GM23338 (cell line): ENCODE measurements around the gene AIG1. TPM values are rescaled to one million over a fixed set of nuclear protein-coding genes. Genes with fewer than 3 reads are reported as not detected.

Experiments used
- ATAC-seq: fragments of 200-7000 bp; cut with Tn5 transposase; 3 replicates; pipeline ENCODE4 v1.9.1; 2020
- DNase-seq: peaks from one replicate; pipeline ENCODE4 v3.0.0-alpha.2; 2015; ENCODE audit warnings: low spot score
- H2AFZ ChIP-seq: fragments of 200-600 bp; sonication (generic); 2 replicates; pipeline ENCODE4 v1.8.0; 2016; ENCODE audit warnings: antibody characterized with exemption, mild to moderate bottlenecking, moderate library complexity
- H3F3A ChIP-seq: fragments of 200-600 bp; sonication (generic); replicated peaks from 2 replicates; pipeline ENCODE4 v1.8.0; 2017; ENCODE audit warnings: antibody characterized with exemption, mixed run types, low read depth
- H3K27ac ChIP-seq: fragments of 200-600 bp; sonication (generic); 2 replicates; pipeline ENCODE4 v1.6.1; 2016; ENCODE audit warnings: low read depth
- H3K27me3 ChIP-seq: fragments of 200-600 bp; sonication (generic); 2 replicates; pipeline ENCODE4 v1.8.0; 2016; ENCODE audit warnings: mild to moderate bottlenecking, mixed run types, moderate library complexity; ENCODE audit not compliant: insufficient read depth
- H3K36me3 ChIP-seq: fragments of 200-600 bp; sonication (generic); 2 replicates; pipeline ENCODE4 v1.8.0; 2016; ENCODE audit warnings: mild to moderate bottlenecking; ENCODE audit not compliant: insufficient read depth
- H3K4me1 ChIP-seq: fragments of 200-600 bp; sonication (generic); 2 replicates; pipeline ENCODE4 v1.8.0; 2016; ENCODE audit warnings: mild to moderate bottlenecking, moderate library complexity; ENCODE audit not compliant: insufficient read depth
- H3K4me2 ChIP-seq: fragments of 200-600 bp; sonication (generic); 2 replicates; pipeline ENCODE4 v1.7.1; 2017; ENCODE audit warnings: mixed run types
- H3K4me3 ChIP-seq: fragments of 200-600 bp; sonication (generic); 2 replicates; pipeline ENCODE4 v1.6.1; 2016; ENCODE audit warnings: mixed run types
- H3K79me2 ChIP-seq: fragments of 200-600 bp; sonication (generic); replicated peaks from 2 replicates; pipeline ENCODE4 v1.8.0; 2017; ENCODE audit warnings: mild to moderate bottlenecking; ENCODE audit not compliant: insufficient read depth
- H3K9me2 ChIP-seq: fragments of 200-600 bp; sonication (generic); 2 replicates; pipeline ENCODE4 v1.8.0; 2017; ENCODE audit not compliant: insufficient read depth
- H4K20me1 ChIP-seq: fragments of 200-600 bp; sonication (generic); replicated peaks from 2 replicates; pipeline ENCODE4 v1.8.0; 2017; ENCODE audit warnings: mild to moderate bottlenecking; ENCODE audit not compliant: insufficient read depth
- H3K27ac Mint-ChIP-seq: 2 replicates; pipeline ENCODE4 v1.8.0; 2020; ENCODE audit warnings: inconsistent platforms, mild to moderate bottlenecking, moderate library complexity, mixed read lengths
- H3K27me3 Mint-ChIP-seq: 3 replicates; pipeline ENCODE4 v1.8.0; 2022; ENCODE audit warnings: low read depth, mild to moderate bottlenecking, moderate library complexity, mixed read lengths, inconsistent platforms; ENCODE audit not compliant: insufficient read depth, poor library complexity
- H3K36me3 Mint-ChIP-seq: 3 replicates; pipeline ENCODE4 v1.8.0; 2021; ENCODE audit warnings: low read depth, mild to moderate bottlenecking, inconsistent platforms, moderate library complexity, mixed read lengths
- H3K4me1 Mint-ChIP-seq: 3 replicates; pipeline ENCODE4 v1.8.0; 2020; ENCODE audit warnings: mild to moderate bottlenecking, inconsistent platforms, mixed read lengths
- H3K4me3 Mint-ChIP-seq: 3 replicates; pipeline ENCODE4 v1.8.0; 2021; ENCODE audit warnings: moderate library complexity, mild to moderate bottlenecking, inconsistent platforms, mixed read lengths
- H3K9me3 Mint-ChIP-seq: 3 replicates; pipeline ENCODE4 v1.8.0; 2020; ENCODE audit warnings: moderate library complexity, mild to moderate bottlenecking, inconsistent platforms, mixed read lengths
- CREB1 ChIP-seq: fragments of 250-450 bp; sonication (Bioruptor Pico); IDR thresholded peaks from 2 replicates; pipeline ENCODE4 v1.5.0; 2020; ENCODE audit warnings: low read depth, mild to moderate bottlenecking, moderate library complexity
- CTCF ChIP-seq, 2 experiments: fragments of 200-600 bp in 1 of 2; sonication (generic) in 1 of 2; conservative IDR thresholded peaks; 2 replicates each; pipeline versions ENCODE4 v1.5.1 to v1.6.1; 2016 to 2017; ENCODE audit warnings: antibody characterized with exemption in 2 of 2, low read depth in 2 of 2, mild to moderate bottlenecking in 2 of 2, moderate library complexity in 1 of 2
- ETS1 ChIP-seq: IDR thresholded peaks from 2 replicates; pipeline ENCODE4 v1.6.1; 2016; ENCODE audit warnings: antibody characterized with exemption
- EZH2 ChIP-seq: fragments of 200-600 bp; sonication (generic); IDR thresholded peaks from one replicate; pipeline ENCODE4 v1.8.0; 2017; ENCODE audit warnings: antibody characterized with exemption, mild to moderate bottlenecking, low read depth; ENCODE audit not compliant: unreplicated experiment
- EZH2phosphoT487 ChIP-seq: fragments of 200-600 bp; sonication (generic); IDR thresholded peaks from one replicate; pipeline ENCODE4 v1.8.1; 2018; ENCODE audit warnings: antibody characterized with exemption; ENCODE audit not compliant: unreplicated experiment
- JUNB ChIP-seq: IDR thresholded peaks from one replicate; pipeline ENCODE4 v1.6.1; 2016; ENCODE audit warnings: antibody characterized with exemption; ENCODE audit not compliant: unreplicated experiment
- NANOG ChIP-seq: IDR thresholded peaks from 2 replicates; pipeline ENCODE4 v1.6.1; 2016; ENCODE audit warnings: antibody characterized with exemption, borderline replicate concordance
- POLR2AphosphoS5 ChIP-seq: IDR thresholded peaks from 2 replicates; pipeline ENCODE4 v1.6.1; 2016; ENCODE audit warnings: antibody characterized with exemption, low read depth
- REST ChIP-seq: IDR thresholded peaks from one replicate; pipeline ENCODE4 v1.6.1; 2018; ENCODE audit warnings: antibody characterized with exemption; ENCODE audit not compliant: unreplicated experiment
- STAT1 ChIP-seq: IDR thresholded peaks from one replicate; pipeline ENCODE4 v1.6.1; 2016; ENCODE audit warnings: antibody characterized with exemption; ENCODE audit not compliant: unreplicated experiment
- ZNF114 ChIP-seq: fragments of 250-450 bp; sonication (Bioruptor Pico); IDR thresholded peaks from 2 replicates; pipeline ENCODE4 v1.5.0; 2020; ENCODE audit warnings: mild to moderate bottlenecking, moderate library complexity
- ZNF331 ChIP-seq: fragments of 250-450 bp; sonication (Bioruptor Pico); IDR thresholded peaks from 2 replicates; pipeline ENCODE4 v1.5.0; 2020; ENCODE audit warnings: low read depth, mild to moderate bottlenecking, moderate library complexity
- polyA plus RNA-seq: library from polyadenylated mRNA; unstranded; fragments of >200 nt; fragmentation: Nextera tagmentation; extraction: Ambion mirVana; gene quantifications from 2 replicates; pipeline ENCODE4 v1.2.1, GENCODE V29; 2016
- total RNA-seq: library from RNA; depleted of rRNA; stranded (reverse); fragments of >200 nt; shearing (Covaris generic); gene quantifications from 2 replicates; pipeline ENCODE4 v1.2.3, GENCODE V29; 2014

AIG1 gene
- total and polyA plus RNA-seq, 2 experiments from 2014 or later: 65.2 to 88.4 TPM

GRCh38 chr6:143188292-143188691 is 127.6 kb downstream of the AIG1 start (continued):
- TF ChIP-seq CTCF (conservative IDR thresholded peaks at IDR 0.05; ENCODE audit: low read depth in 2 of 2) (no peak), REST (no peak), NANOG (no peak), POLR2AphosphoS5 (no peak), CREB1 (CRISPR knock-in tag) (no peak), ETS1 (no peak), JUNB (no peak)

GRCh38 chr6:143191361-143191760 is 130.7 kb downstream of the AIG1 start:
- DNase-seq: no peak
- H3K4me1 ChIP-seq: no peaks in the 10 kb centered on the region
- peaks cover 3% of the 10 kb centered on the region; the same call in 1 of the 3 replicates for H3K36me3 Mint-ChIP-seq
- no peak overlapping the region for H2AFZ ChIP-seq
- no peak for ATAC-seq
- H3K27me3 Mint-ChIP-seq: no peaks in the 10 kb centered on the region
- H3F3A ChIP-seq: no peaks in the 10 kb centered on the region
- TF ChIP-seq ETS1: no peak
- TF ChIP-seq POLR2AphosphoS5: no peak
- no peak for TF ChIP-seq ZNF114
- no peak for TF ChIP-seq STAT1
- TF ChIP-seq EZH2phosphoT487: no peak
- no peak for TF ChIP-seq CREB1 (CRISPR knock-in tag)
- TF ChIP-seq JUNB: no peak
- TF ChIP-seq NANOG: no peak
- no peak for TF ChIP-seq CTCF (conservative IDR thresholded peaks at IDR 0.05; ENCODE audit: low read depth in 2 of 2)
- no peak for TF ChIP-seq REST
- TF ChIP-seq EZH2: no peak
- TF ChIP-seq ZNF331 (CRISPR knock-in tag): no peak
- no peaks in the 10 kb centered on the region for H3K9me2 ChIP-seq
- H3K9me3 Mint-ChIP-seq: no peaks in the 10 kb centered on the region
- H3K4me3 Mint-ChIP-seq: no peak overlapping the region
- no peak overlapping the region for H3K27ac ChIP-seq
- no peaks in the 10 kb centered on the region for H3K27me3 ChIP-seq
- no peak overlapping the region for H3K27ac Mint-ChIP-seq
- no peak overlapping the region for H3K4me2 ChIP-seq
- no peaks in the 10 kb centered on the region for H3K36me3 ChIP-seq
- no peak overlapping the region for H3K4me3 ChIP-seq
- no peaks in the 10 kb centered on the region for H3K79me2 ChIP-seq
- no peaks in the 10 kb centered on the region for H3K4me1 Mint-ChIP-seq
- H4K20me1 ChIP-seq: no peaks in the 10 kb centered on the region
